Keratinocyte (primary cell): ENCODE data around the gene KCNMA1.

Source experiments
- CTCF ChIP-seq, 3 experiments: IDR thresholded peaks in 1 of 3; conservative IDR thresholded peaks in 1 of 3; optimal IDR thresholded peaks in 1 of 3; 2 replicates in 2 of 3; 3 replicates in 1 of 3; pipeline versions ENCODE3 to v1.5.1; 2011; ENCODE audit warnings: low read length in 3 of 3, mild to moderate bottlenecking in 3 of 3, moderate library complexity in 2 of 3, control low read depth in 1 of 3, inconsistent platforms in 1 of 3; ENCODE audit not compliant: insufficient read depth in 2 of 3; ENCODE audit errors: extremely low read depth in 1 of 3
- EZH2 ChIP-seq: IDR thresholded peaks from one replicate; pipeline ENCODE4 v1.6.1; 2012; ENCODE audit warnings: inconsistent platforms, mild to moderate bottlenecking, low read length, moderate library complexity

GRCh38 chr10:77419056-77419455 is 218.6 kb downstream of the KCNMA1 start:
- TF ChIP-seq EZH2 (no peak), CTCF (optimal IDR thresholded peaks at IDR 0.05 in 1 of 3, IDR thresholded peaks at IDR 0.05 in 1 of 3, conservative IDR thresholded peaks at IDR 0.05 in 1 of 3; ENCODE audit: extremely low read depth in 1 of 3, insufficient read depth in 2 of 3, low read length in 3 of 3) (no peak)
